Transverse colon (tissue), 4 donors: ENCODE data around the gene CHTF18.

ENCODE experiments used
- CTCF ChIP-seq, 5 experiments: fragments of 200-600 bp in 3 of 5; fragments of 450-650 bp in 2 of 5; sonication (generic) in 3 of 5; IDR thresholded peaks; 1 replicate in 2 of 5; 2 replicates in 3 of 5; pipeline ENCODE4 v1.5.1; 2016 to 2017; ENCODE audit warnings: antibody characterized with exemption in 5 of 5, inconsistent platforms in 3 of 5, mild to moderate bottlenecking in 2 of 5, moderate library complexity in 1 of 5
- EP300 ChIP-seq: sonication (generic); formaldehyde crosslinking; IDR thresholded peaks from one replicate; pipeline ENCODE4 v1.6.1; 2017; ENCODE audit warnings: antibody characterized with exemption, low read depth
- POLR2AphosphoS5 ChIP-seq, 3 donors: sonication (generic); formaldehyde crosslinking; IDR thresholded peaks; one replicate each; pipeline ENCODE4 v1.6.1; 2016; ENCODE audit warnings: antibody characterized with exemption in 3 of 3

- no peak for TF ChIP-seq POLR2AphosphoS5 (IDR thresholded peaks at IDR 0.05)
- no peak for TF ChIP-seq CTCF (IDR thresholded peaks at IDR 0.05)
- TF ChIP-seq EP300: no peak
Observed at GRCh38 chr16:799111-799947, 10.9 kb downstream of the CHTF18 start.
